SW480 (cell line): ENCODE results near the gene TECPR1.

Source experiments
- DNase-seq: peaks from one replicate; pipeline ENCODE4 v3.0.0-alpha.2; 2016; ENCODE audit warnings: low spot score

TECPR1 gene, protein sequence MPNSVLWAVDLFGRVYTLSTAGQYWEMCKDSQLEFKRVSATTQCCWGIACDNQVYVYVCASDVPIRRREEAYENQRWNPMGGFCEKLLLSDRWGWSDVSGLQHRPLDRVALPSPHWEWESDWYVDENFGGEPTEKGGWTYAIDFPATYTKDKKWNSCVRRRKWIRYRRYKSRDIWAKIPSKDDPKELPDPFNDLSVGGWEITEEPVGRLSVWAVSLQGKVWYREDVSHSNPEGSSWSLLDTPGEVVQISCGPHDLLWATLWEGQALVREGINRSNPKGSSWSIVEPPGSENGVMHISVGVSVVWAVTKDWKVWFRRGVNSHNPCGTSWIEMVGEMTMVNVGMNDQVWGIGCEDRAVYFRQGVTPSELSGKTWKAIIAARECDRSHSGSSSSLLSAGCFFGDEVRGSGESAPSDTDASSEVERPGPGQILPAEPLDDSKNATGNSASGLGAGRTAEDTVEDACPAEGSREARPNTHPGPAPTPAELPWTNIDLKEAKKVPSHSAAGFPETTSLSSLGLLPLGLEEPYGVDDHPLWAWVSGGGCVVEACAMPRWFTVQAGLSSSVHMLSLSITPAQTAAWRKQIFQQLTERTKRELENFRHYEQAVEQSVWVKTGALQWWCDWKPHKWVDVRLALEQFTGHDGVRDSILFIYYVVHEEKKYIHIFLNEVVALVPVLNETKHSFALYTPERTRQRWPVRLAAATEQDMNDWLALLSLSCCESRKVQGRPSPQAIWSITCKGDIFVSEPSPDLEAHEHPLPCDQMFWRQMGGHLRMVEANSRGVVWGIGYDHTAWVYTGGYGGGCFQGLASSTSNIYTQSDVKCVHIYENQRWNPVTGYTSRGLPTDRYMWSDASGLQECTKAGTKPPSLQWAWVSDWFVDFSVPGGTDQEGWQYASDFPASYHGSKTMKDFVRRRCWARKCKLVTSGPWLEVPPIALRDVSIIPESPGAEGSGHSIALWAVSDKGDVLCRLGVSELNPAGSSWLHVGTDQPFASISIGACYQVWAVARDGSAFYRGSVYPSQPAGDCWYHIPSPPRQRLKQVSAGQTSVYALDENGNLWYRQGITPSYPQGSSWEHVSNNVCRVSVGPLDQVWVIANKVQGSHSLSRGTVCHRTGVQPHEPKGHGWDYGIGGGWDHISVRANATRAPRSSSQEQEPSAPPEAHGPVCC

DNA sequence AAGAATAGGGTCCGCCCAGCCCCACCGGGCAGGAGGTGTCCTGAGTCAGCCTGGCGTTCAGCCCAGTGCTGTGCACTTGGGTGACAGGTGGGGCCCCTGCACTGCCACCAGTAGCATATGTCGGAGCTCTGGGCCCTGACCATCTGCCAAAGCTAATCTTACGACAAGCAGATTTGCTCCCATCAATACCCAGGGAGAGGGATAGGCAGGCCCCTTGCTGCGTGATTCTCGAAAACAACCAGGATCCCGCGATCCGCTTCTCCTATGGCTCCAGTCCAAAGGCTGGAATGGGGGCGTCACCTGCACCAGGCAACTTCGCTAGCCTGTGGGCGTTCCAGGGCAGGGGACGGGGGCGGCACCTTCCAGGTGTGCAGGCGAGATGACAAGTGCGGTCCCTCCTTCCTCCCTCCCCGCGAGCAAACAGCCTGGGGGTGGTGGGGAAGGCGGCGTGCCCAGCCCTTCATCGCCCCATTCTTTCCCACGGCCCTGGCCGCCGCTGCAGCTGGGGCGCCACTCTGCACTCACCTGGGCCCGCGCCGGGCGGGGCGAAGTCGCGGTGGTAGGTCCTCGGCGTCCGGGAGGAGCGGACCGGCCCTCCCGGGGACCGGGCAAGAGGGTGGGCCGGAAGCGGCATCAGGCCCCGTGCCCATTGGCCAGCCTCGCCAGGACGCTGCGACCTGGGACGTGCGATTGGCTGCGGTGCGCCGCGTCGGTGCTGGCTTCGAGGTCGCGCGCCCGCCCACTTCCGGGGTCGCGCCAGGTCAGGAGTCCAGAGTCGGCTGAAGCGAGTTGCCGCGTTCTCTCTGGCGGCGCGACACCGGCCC is at the start of gene TECPR1:
TECPR1 (minus strand) TSS at position 632 of the 824 bp plus-strand sequence. CDS start 6,086 bp downstream, outside the sequence.
- DNase-seq = peak; percentile 98

DNA sequence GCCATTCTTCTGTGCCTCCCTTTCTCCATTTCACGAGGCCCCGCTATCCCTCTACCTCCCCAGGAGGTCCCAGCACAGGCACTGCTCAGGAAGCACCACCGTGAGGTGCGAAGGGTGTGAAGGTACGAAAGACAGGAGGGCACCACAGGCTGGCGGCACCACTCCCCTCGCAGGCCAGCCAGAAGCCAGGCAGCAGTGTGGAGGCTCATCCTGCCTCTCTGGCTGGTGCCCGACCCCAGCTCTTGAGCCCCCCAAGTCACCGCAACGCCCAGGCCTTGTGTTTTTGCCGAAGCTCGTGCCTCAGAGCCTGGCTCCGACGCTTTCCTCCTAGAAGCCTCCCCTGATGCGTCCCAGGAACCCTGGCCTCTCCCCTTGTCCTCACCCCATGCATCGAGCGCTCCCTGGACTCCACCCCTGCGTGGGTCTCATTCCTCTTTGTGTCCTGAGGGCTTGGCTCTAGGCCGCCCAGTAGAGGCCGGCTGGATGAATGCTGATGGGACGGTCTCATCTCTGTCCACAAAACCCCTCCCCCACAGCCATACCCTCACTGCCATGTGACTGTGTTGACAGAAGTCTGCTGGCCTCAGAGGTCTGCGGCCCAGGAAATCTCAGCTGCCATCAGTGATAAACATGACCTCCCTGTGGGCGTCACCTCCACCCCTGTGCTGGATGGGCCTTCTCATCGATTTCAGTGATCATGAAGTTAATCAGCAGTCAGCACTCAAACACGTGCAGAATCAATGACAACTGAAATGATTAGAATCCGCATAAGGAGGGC is 48.8 kb upstream of the TECPR1 start:
- no peak for DNase-seq

DNA sequence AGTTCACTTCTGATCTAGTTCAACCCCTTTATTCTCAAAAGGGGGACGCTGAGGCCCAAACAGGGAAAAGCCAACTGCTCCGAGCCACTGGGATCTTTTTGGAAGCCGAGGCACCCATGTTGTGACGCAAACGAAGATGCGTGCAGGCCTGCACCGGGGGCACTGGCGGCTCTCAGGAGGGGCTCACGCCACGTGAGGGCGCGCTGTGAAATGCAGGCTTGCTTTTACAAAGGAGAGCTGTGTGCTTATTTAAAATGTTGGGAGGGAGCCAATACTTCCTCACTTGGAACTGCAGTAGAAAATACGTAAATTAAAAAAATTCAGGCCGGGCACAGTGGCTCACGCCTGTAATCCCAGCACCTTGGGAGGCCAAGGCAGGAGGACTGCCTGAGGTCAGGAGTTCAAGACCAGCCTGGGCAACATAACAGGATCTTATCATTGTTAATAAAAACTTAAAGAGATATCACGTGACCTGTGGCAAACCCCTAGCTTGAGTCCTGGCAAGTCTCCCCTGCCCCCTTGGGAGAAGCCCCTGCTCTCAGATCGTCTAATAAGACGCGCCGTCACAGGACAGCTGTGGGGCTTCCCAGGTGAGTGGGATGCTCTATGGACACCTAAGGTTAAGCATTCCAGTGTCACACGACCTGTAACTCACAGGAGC is 45.7 kb upstream of the TECPR1 start:
- no peak for DNase-seq

DNA sequence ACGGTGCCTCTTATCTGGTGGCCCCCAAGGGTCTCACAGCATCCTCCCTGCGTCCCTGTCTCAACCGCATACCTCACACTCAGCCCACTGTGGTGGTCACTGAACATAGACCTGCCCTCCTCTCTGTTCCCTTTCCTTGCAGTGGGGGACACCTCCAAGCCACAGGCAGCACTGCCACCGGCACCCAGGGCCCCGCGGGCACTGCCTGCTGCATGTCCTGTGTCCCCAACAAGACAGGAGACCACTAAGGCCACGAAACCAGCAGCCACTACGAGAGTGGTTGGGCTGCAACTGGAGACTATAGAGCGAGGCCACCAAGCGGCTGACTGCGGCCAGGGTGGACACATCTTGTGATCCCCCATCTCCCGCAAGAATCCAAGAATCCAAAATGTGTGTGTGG is 44.8 kb upstream of the TECPR1 start:
- DNase-seq = no peak

DNA sequence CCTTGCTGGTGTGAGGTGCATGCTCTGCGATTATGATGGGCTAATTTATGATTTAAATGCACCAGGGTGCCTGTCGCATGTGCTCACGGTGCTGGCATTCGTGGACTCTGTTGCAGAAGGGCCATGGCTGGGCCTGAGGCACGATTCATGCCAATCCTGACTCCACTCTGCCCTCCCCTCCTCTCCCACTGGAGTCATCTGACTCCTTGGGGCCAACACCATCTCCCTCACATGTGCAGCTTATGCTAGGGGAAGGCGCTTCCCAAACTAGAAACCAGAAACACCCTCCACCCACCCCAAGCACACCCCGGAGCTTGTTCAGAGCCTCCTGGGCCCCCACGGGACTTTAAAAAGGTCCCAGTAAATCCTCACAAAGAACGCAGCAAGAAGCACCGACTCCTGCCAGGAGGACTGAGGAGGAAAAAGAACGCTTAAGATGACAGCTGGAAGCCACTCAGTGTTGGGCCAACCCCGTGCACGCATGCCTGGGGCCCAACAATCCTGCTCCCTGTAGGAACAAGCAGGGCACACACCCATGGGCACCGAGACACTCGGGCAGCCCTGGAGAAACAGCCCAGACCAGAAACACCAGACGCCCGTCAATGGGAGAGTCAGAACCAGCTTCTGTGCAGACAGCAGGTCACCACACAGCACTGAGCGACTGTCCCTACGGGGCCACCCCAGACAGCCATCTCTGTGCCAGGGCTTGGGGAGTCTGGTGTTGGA is 43.6 kb upstream of the TECPR1 start:
- DNase-seq = no peak

DNA sequence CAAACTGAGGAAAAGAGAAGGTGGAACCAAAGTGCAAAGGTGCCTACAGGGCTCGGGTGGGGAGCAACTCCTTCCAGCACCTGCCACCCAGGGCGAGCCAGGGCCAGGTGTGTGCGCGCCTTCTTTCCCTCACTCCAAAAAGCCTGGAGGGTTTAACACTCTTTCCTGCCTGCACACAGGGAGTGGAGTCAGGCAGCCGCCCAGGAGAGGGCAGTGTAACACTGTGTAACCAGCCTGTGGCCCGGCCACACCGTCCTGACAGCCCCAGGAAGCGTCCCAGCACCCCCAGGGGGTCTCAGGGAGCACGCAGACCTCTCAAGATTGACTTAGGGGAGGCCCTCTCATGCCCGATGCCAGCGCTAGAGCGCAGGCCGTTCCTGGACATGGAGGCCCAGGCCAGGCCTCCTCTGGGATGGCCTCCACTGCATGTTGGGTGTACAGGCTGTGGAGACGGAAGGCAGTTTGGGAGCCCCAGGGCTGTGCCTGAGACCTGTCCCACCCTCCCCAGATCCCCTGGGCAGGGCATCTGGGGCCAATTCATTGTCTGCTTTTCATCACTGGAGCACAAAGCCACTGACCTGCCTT is 42.9 kb upstream of the TECPR1 start:
- DNase-seq = peak; percentile 70

DNA sequence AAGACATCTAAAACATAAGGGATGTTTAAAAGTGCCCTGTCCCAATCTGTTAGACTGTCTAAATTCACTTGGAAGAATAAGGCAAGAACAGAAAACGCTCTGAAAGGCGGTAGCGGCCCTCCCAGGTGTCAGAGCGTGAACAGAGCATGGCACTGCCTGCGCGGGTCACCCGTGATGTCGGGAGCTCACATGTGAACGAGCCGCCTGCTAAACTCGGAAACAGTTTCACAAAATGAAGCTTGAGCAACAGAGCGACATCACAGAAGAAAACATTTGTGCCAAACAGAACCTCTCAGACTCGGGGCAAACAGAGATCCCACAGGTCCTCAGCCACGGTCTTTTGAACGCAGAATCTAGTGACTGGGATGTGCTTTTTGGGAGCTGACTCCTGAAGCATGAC is 42.3 kb upstream of the TECPR1 start:
- no peak for DNase-seq

DNA sequence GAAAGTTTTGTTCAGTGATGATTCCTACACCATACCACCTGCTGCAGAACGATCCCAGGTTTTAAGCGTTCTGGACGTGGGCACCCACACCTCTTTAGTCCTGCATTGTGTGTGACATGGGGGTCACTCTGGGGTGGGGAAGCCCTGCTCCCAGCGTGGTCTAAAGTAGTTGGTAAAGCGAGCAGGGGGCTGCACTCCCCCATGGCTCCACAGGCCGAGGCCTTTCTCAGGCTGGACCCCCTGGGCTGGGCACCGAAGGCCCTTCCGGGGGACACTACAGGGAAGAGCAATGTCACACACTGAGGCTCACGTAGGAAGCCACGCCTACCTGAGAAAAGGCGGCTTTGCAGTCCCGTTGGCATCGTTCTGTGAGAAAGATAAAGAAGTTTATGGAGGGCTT is 41.7 kb upstream of the TECPR1 start:
- DNase-seq = no peak

DNA sequence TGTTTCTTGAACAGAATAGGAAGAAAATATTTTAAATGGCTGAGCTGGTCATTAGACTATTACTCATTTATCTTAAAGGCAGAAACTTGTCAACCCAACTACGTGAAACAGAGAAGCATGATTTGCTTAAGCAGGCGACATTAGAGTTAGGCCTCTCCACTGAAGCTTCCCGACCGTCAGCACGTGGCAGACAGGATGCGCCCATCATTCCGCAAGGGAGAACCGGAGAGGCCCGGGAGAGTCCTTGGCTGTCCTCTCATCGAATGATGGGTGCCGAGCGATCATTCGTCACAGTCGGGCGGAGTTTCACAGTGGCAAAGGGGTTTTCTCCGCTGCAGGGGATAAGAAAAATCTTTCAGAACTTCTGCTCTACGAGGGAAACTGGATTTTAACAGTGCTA is 41.2 kb upstream of the TECPR1 start:
- no peak for DNase-seq

DNA sequence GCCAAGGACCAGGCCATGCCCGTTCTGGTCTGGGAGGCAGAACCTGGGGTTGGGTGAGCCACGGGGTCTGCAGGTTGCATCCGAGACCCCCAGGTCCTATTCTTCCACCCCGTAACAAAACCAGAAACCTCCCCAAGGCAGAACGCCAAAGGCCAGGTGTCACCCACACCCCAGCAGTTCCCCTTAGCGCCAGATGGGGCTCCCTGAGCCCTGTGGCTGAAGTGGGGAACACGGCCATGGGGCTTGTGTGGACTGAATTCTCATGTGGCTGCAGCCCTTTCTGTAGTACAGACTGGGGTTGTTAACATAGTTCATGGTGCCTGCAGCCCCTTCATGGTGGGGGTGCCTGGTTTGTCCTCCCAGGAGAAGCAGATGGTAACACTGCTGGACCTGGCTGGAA is 39.7 kb upstream of the TECPR1 start:
- DNase-seq = no peak

DNA sequence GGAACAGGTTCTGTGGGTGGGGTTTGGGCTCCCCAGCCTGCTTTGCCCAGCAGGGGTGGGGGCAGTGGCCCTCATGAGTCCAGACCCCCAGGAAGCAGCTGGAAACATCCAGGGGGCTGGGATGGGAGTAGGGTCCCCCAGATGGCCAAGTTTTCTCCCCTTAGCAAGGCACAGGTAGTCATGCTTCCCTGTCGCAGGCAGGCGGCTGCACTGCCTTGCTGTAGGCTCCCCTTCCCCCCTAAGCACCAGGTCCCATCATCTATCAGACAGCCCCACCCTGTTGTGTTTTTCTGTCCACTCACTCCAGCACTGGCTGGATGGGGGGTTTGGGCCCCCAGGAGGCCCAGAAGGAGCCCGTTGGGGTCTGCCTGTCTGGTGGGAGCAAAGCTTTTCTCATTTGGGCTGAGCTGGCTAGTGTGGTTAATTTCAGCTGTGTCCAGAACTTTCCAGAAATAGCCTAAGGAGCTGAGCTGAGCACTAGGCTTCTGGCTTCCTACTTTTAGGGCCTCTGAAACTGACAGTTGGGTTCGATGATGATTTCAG is 37.4 kb upstream of the TECPR1 start:
- no peak for DNase-seq

DNA sequence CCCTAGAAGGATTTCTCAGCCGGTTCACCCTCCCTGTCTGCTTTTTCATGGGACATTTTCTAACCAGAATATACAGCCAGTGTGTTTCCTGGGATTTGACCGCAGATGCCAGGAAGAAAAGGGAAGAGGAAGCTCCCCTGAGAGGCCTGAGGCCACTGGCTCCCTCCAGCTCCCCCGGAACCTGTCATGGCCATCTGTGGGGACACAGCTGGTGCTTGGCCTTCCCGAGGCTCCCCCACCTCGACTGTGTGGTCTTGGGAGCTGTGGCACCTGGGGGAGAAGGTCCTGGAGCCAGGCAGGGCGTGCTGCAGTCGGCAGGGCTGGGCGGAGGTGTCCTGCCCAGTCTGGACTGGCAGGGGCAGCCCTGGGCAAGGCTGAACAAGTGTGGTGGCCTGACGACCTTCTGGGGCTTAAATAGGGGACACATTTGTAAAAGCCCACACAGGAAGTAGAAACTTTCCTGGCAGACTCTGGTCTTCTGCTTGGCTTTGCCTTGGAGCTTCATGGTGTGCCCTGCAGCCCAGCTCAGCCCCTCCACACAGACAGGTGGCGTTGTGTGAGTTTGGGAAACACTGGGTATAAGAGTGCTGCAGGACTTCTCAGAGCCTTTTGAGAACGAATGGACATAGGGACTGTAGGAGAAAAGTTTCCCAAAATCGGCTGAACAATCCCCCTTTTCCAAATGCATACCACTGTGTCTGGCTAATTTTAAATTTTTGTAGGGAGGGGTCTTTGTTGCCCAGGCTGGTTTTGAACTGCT is 36.2 kb upstream of the TECPR1 start:
- DNase-seq = no peak

DNA sequence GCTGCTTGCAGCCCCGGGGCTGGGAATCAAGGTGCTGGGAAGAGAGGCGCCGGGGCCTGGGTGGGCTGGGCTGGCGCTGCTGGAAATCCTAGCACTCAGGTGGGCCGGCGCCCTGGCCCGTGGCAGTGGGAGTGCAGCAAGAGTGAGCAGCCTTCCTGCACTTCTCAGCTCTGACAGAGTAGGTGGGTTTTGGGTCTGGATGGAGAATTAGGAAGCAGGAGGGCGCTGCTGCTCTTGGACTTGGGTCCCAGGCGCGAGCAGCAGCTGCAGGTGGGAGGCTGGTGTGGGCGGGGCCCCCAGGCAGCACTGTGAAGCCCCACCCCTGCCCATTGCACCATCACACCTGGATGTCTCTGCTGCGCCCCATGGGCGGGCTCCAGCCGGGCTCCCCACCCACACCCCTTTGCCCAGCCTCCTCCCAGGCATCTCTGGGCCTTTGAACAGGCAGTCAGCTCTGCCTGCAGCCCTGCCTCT is 35.5 kb upstream of the TECPR1 start:
- DNase-seq = peak; percentile 85

DNA sequence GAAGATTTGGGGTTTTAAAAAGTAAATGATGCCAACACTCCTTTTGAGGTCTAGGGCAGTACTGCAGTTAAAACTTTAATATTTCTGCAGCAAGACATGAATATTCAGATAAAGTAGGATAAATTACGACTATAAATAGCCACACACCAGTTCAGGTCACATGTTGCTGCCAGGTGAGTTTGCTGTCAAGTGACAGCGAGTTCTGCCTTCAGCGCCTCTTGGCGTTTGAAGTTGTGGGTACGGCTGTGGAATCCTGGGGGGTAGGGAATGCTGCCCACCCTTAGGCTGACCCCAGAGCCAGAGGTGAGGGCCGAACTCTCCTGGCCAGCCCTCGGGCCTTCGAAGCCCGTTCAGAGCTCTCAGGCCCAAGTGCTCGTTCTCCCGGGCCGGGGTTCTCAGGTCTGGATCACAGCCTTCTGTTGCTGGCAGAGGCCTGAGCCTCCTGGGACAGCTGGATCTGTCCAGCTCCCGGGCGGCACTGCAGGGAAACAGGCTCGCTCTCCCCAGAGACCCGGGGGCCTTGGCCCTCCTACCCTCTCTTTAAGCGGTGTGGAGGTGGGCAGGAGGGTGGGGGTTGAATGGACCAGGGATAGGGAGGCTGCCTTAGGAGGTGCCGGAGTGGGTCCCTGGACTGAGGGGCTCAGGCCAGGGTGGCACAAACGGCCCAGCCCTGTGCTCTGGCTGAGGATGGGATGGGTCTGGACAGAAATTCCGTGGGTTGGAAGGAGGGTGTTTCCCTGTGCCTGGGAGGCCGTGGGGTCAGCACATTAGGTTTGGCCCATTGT is 34.9 kb upstream of the TECPR1 start:
- DNase-seq = no peak

DNA sequence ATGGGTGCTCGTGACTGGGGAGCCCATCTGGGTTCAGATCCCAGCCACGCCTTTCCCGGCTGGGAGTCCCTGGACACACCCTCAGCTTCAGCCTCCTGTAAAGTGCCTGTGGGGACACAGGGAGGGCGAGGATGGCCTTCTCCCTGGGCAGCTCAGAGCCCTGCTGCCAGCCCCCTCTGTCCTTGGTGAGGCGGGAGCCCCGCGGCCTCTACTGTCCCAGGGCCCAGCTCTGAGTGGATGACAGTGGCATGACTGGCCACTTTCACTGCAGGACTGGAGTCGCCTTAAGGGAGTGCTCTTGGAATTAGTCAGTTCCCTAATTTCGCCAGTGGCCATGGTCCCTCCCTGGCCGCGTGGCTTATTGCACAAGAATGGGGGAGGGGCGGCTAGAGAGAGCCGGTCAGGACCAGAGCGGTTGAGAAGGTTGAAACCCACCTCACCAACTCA is 34.1 kb upstream of the TECPR1 start:
- DNase-seq = peak; percentile 73

DNA sequence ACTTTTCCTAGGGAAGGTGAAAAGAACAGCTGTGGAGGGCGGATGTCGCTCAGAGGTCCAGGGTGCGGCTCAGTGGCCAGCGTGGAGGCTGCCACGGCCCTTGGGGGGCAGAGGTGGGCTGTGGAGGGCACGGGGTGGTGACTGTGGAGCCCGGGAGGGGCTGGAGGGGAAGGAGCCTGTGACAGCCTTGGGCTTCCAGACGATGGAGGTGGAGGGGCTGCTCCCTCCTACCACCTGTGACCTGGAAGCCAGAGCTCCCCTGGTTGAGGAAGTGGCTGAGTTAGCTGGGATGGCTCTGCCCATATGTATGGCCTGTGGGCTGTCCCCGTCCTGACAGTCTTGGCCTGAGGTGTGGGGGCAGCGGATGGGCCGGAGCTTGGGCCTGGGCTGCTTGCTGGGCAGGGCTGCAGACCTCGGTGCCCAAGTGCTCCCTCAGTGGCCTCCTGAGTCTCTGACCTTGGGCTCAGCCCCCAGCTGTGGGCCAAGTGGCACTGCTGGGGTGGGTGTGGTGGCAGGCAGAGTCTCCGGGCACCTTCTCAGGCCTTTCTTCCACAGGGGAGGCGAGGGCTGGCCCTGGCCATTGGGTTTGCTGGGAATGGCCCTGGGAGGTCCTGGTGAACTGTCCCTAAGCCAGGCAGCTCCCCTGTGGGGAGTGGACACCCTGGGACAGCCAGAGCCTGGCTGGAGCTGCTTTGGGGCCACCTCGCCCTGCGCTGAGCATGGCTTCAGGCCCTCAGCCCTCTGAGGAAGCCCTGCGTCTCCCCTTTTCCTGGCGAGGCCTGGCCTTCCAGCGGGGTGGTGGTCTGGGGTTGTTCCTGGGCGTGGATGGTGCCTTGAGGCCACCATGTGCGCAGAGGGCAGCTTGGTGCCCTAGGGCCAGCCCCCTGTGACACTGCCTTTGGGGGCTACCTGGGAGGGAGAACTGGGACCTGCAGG is 33.4 kb upstream of the TECPR1 start:
- DNase-seq = no peak
